RKO (cell line): ENCODE measurements around the gene ARHGAP12.
A peak's percentile ranks its signal among the peaks of the same experiment; 100 is the strongest.
"Not testable (repeated sequence)": the region's sequence is repeated elsewhere in the genome, so short reads cannot be mapped to it uniquely, and the experiment has no call there.

ENCODE experiments used
- DNase-seq: peaks from one replicate; pipeline ENCODE4 v3.0.0-alpha.2; 2016; ENCODE audit warnings: low spot score

Gene ARHGAP12

DNA sequence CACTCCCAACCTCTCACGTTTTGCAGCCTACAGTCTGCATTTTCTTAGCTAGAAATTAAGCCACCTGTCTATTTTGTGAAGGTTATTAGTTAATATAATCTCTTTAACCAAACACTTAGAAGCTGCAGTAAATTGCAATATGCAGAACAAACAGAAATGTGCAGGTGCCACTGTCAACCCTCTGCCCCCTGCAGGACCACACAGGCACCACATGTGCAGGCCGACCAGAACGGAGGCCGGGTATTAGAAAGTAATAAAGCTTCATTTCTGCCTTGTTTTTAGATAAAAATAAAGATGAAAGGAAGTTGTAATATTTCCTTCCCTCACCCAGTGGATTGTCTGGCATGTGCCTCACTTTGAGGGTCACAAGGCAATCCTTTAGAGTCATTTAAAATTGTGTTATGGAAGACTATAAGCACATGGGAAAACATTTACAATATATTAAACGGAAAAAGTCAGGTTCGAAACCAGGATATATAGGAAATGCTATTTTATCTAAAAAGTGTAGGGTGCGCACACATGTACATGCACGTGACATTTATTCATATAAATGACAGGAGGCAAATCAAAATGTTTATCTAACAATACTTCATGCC is 158.2 kb downstream of the ARHGAP12 start:
- DNase-seq = peak; percentile 55

DNA sequence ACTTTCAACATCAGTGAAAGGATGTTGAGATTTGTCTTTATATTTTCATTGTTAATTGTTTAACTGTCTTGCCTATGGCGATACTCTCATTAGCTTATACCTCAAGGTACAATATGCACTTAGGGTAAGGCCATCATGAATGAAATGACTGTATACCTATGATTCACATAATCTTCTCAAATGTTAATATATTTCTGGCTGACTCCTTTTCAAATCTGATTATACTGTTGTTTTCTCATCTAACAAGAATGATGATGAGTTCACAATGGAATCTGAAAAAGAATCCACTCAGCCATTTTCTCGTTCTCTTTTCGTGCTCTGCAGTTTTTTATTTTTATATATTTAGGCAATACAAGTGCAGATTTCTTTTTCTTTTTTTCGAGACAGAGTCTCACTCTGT is 159.1 kb downstream of the ARHGAP12 start:
- peak; percentile 89 for DNase-seq

DNA sequence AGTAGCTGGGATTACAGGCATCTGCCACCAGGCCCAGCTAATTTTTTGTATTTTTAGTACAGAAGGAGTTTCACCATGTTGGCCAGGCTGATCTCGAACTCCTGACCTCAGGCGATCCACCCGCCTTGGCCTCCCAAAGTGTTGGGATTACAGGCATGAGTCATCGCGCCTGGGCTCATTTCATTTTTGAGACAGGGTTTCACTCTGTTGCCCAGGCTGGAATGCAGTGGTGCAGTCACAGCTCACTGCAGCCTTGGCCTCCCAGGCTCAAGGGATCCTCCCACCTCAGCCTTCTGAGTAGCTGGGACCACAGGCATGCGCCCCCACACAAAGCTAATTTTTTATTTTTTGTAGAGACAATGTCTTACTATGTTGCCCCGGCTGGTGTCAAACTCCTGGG is 159.7 kb downstream of the ARHGAP12 start:
- not testable (repeated sequence) for DNase-seq

DNA sequence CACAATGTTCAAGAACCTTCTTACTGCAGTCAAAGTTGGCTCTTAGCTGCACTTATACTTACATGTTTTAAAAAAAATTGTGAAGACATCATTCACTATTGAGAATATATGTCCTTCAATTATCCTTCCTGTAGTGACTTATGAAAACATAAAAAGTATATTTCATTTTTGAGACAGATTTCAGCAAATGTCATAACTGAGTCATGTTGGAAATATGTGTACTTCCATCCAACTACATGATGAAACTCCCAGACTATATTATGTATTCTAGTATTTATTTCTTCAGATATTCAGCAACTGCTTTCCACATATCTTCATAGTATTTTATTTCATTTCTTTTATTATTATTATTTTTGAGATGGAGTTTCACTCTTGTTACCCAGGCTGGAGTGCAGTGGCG is 160.2 kb downstream of the ARHGAP12 start:
- DNase-seq = peak; percentile 85

DNA sequence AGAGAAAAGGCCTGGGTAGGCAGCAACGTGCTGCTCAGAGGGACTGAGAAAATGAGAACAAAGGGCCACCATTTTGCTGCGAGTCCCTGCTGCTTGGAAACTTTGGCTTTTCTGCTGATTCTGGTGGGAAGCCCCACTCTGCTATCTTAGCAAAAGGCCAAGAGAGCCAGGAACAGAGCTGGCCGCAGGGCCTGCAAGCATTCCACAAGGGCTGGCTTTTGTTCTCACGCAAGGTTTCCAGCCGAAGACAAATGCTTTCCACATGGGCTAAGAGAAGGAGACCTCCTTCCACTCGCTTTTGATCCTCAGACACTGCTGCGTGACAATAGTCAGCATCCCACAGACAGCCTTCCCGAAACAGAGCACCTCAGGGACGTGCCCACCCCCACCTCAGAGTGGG is 163.1 kb downstream of the ARHGAP12 start:
- DNase-seq = no peak

DNA sequence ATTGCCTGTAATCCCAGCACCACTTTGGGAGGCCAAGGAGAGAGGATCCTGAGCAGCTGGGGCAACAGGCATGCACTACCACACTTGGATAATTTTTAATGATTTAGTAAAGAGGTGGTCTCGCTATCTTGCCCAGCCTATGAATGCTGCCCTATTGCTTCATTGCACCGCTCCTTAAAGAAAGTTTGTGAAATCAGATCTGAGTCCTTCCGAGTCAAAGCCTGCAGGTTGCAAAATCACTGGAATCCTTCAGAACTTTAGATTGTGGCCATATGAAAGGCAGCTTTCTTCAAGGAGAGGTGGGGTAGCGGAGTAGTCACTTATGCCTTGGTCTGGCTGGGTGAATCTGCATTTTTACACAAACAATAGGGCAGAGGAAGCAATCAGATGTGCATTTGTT is 166.3 kb downstream of the ARHGAP12 start:
- DNase-seq = no peak

DNA sequence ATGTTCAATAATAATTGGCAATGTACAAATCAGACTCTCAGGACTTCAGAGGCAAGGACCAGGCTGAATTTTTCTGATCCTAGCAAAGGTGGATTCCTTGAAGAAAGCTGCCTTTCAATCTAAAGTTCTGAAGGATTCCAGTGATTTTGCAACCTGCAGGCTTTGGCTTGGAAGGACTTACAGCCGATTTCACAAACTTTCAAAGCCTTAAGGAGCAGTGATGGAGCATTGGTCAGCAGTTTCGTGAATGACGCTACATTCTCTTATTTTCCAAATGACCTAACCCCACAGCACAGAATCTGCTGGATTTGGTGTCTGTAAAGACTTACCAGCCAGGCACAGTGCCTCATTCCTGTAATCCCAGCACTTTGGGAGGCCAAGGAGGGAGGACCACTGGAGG is 167.5 kb downstream of the ARHGAP12 start:
- no peak for DNase-seq

DNA sequence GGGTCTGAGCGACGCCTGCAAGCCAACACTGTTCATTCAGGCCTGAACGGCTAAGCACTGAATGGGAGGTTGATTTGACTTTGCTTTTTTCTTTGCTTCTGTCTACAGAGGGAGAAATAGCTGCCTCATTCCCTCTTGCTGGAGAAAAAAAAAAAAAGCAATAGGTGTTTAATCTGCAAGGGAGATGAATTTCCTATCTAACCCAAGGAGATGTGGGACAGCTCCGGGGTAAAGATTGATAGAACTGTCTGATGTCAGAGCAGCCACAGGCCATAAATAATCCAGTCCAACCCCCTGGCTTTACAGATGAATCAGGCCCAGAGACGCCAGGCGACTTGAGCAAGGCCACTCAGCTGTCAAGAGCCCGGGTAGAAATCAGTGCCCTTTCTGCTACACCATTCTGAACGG is 168.0 kb downstream of the ARHGAP12 start:
- DNase-seq = peak; percentile 69

DNA sequence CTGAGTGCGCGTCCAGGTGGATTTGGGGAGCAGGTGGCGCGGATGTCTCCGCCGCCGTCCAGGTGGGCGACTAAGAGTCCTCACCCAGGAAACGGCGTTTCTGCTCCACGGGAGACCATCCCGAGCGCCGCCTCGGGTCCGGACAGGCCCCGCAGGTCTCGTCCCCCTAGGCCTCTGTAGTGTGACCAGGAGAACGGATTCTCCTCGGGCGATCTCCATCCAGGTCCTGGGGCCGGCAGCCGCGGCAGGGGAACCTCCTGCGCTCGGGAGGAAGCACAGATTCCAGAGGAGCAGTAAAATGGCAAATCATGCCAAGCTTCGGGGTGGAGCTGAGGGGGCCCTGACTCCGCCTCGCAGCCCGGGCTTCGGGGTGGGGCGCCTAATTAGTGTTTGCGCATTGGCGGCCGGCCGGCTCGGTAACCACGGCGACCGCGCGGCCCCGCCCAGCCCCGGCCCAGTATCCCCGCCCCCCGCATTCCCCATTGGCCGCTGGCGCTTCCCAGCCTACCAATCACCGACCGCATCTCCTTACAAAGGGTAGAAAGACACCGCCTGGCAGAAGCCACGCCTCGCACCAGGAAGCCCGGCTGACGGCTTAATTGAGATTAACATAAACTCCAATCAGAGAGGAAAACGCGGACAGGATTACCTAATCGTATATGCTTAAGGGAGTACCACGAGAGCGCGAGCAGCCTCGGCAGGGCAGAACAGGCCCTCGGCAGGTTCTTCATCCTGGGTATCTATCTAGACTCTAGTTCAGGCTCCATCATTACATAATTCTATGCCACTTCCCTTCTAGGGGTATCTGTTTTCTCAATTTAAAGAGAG is 168.6 kb downstream of the ARHGAP12 start:
- peak; percentile 100 for DNase-seq

DNA sequence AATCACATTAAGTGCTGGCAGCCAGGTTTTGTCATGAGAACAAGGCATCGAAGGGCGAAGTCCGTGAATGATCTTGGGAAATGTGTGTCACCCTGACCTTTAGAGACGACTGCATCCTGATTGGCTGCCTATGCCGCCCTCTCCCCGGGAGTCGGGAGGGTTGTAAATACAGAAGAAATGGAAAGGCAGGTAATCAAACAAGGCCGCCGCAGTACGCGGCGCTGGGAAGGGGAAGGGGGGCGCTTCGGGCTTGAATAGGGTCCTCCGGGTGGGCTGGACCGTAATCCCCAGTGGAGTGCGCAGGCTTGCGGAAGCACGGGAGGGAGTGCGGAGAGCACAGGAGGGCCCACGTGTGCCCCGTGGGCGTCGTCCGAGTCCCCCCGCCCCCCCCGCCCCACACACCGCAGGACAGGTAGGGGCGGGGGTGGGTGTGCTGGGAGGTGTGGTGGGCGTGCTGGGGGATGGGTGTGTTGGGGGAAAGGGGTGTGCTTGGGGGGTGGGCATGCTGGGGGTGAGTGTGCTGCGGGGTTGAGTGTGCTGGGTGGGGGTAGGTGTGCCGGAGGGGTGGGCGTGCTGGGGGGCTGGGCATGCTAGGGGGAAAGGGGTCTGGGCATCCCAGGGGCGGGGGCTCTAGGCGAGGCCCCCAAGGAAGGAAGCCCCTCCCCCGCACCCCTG is 169.4 kb downstream of the ARHGAP12 start:
- DNase-seq = peak; percentile 73

DNA sequence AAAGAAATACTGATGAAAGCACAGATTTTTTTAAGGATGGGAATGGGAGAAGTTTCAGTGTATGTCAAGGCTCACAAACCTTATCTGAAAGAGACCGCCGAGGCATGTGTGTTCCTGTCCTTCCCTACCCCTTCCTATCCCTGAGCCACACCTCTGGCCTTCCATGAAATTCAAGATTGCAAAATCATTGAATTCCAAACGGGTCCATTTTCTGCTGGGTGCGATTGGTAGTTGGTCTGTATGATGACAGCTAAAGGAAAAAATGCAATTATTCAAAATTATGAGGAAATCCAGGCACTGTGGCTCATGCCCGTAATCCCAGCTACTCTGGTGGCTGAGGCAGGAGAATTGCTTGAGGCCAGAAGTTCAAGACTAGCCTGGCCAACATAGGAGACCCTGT is 170.1 kb downstream of the ARHGAP12 start:
- no peak for DNase-seq

DNA sequence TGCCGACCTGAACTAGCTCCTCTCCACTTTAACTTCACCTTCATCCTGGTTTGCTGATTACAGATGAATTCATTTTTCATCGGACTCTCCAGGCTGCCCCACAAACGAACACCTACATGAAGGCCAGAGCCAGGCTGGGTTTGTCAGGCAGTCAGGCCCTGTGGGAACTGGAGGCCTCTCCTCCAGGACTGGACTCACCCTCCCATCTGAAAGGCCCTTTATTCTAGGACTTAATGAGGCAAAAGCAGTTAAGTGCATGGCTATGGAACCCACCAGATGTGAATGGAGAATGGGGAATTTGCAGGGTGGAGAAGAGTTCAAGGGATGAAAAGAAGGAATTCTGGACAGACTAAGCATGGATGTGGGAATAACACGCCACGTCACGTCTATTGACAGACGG is 170.8 kb downstream of the ARHGAP12 start:
- no peak for DNase-seq

DNA sequence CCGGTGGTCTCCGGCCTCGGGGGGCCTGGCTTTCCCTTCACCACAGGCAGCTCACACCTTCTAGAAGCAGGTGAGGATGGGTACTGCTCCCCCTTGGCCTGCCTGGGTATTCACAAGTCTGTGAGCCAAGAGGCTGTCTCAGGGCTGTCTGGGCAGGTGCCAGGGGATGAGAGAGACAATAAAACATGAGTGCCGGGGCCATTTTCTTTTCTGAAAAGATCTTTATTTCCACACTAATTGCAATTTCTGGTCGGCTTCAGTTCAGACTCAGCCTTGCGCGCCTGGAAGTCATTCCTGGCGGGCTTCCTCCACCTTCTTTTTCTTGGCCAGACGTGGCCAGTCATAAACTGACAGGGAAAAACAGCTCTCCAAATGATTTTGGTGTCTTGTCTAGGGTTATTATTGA is 171.2 kb downstream of the ARHGAP12 start:
- DNase-seq = no peak

DNA sequence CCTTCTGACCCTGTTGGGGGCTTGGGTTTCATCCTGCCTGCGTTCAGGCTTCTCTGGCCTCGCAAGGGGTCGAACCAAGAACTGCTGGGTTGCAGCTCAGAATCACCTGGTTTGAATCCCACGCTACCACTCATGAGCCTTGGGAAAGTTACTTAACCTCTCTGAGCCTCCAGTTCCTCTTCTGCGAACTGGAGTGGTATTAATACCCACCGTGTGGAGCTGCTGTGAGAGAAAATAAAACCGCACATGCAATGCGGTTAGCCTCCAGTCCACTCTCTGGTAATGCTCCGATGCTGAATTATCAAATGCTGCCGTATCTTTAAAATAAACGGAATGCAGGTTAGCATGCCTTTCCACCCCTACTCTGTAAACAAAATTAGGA is 171.9 kb downstream of the ARHGAP12 start:
- no peak for DNase-seq

DNA sequence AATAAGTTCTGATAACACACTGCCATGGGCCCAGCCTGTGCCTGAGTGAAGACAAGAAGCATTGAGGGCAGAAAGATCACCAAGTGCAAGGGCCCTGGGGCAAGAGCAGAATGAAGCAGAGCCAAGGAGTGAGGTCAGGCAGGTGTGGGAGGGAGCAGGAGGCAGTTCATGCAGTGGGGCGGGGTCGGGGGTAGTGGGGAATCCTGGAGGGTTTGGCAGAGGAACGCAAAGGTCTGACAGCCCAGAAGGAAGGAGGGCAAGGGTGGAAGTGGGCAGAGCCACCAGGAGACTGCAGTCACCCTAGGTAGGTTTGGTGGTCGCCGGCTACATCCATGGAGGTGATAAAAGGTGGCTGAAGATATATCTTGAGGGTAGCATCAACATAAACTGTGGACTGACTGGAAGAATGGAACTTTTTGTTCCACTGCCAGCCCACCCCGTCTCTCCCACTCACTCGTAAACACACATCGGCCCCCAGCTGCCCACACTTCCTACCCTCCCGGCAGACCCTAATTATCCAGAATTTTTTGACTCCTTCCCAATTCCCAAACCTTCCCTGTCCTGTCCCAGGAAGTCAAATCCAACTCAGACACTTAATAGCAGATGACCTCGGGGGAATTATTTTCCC is 172.4 kb downstream of the ARHGAP12 start:
- no peak for DNase-seq
